ENCODE measurements around the gene IER5L. TPM values are rescaled to one million over a fixed set of nuclear protein-coding genes. Genes with fewer than 3 reads are reported as not detected.

IER5L gene
- total RNA-seq, 4 donors from 2014 or later: 10.9 to 16.1 (median 12.6) TPM

GRCh38 chr9:129160712-129161533 is 17.1 kb downstream of the IER5L start:
- intact Hi-C loops (cut with DNase I; ENCODE audit: low total_unique reads): no loop called here
- DNase-seq (ENCODE audit: low spot score in 2 of 2): peak in 1 of 2 donors; percentile 92
- WGBS, 2 donors: 81 to 83% methylated on average over 10 of the region's 10 CpGs
- H3K4me3 ChIP-seq (ENCODE audit: low read depth, poor library complexity, severe bottlenecking): no peak overlapping the region
- no peak for TF ChIP-seq POLR2A (IDR thresholded peaks at IDR 0.05)
- no peak for TF ChIP-seq CTCF (IDR thresholded peaks at IDR 0.05)

- 85 to 95% methylated on average over 9 to 10 of the region's 10 CpGs for WGBS, 2 donors
- DNase-seq (ENCODE audit: low spot score in 2 of 2): no peak
- TF ChIP-seq POLR2A (IDR thresholded peaks at IDR 0.05) (no peak), CTCF (IDR thresholded peaks at IDR 0.05) (no peak)
- no peak overlapping the region for H3K4me3 ChIP-seq (ENCODE audit: low read depth, poor library complexity, severe bottlenecking)
- intact Hi-C loops (cut with DNase I; ENCODE audit: low total_unique reads): no loop called here
These were observed 21.9 kb downstream of the IER5L start for GRCh38 chr9:129156163-129156562.

- intact Hi-C loops (cut with DNase I; ENCODE audit: low total_unique reads): no loop called here
- 86 to 90% methylated on average over 14 to 16 of the region's 16 CpGs for WGBS, 2 donors
- DNase-seq (ENCODE audit: low spot score in 2 of 2): no peak
- no peak for TF ChIP-seq POLR2A (IDR thresholded peaks at IDR 0.05)
- no peak for TF ChIP-seq CTCF (IDR thresholded peaks at IDR 0.05)
- no peak overlapping the region for H3K4me3 ChIP-seq (ENCODE audit: low read depth, poor library complexity, severe bottlenecking)
These were observed 23.1 kb downstream of the IER5L start for GRCh38 chr9:129154866-129155477.

GRCh38 chr9:129151469-129151868 is 26.6 kb downstream of the IER5L start:
- no peak overlapping the region for H3K4me3 ChIP-seq (ENCODE audit: low read depth, poor library complexity, severe bottlenecking)
- intact Hi-C loops (cut with DNase I; ENCODE audit: low total_unique reads): no loop called here
- DNase-seq (ENCODE audit: low spot score in 2 of 2): no peak
- 91 to 93% methylated on average over 15 of the region's 15 CpGs for WGBS, 2 donors
- TF ChIP-seq POLR2A (IDR thresholded peaks at IDR 0.05): no peak
- no peak for TF ChIP-seq CTCF (IDR thresholded peaks at IDR 0.05)

- TF ChIP-seq POLR2A (IDR thresholded peaks at IDR 0.05) (no peak), CTCF (IDR thresholded peaks at IDR 0.05) (no peak)
- intact Hi-C loops (cut with DNase I; ENCODE audit: low total_unique reads): no loop called here
- WGBS, 2 donors: 85 to 90% methylated on average over 18 of the region's 18 CpGs
- no peak overlapping the region for H3K4me3 ChIP-seq (ENCODE audit: low read depth, poor library complexity, severe bottlenecking)
- DNase-seq (ENCODE audit: low spot score in 2 of 2): no peak
These were observed 27.3 kb downstream of the IER5L start for GRCh38 chr9:129150672-129151211.
